MM.1S (cell line): ENCODE results near the gene PPP2R1B.

Experiments
- DNase-seq: peaks from one replicate; pipeline ENCODE4 v3.0.0-alpha.2; 2015
- H2AFZ ChIP-seq: fragments of 300-600 bp; sonication (generic); 2 replicates; pipeline ENCODE4 v1.6.0; 2016; ENCODE audit warnings: antibody characterized with exemption, low read length
- H3F3A ChIP-seq: fragments of 300-600 bp; sonication (generic); 2 replicates; pipeline ENCODE4 v1.6.1; 2016; ENCODE audit warnings: mild to moderate bottlenecking, antibody characterized with exemption, low read length, moderate library complexity, mixed read lengths; ENCODE audit not compliant: insufficient read depth
- H3K27ac ChIP-seq: fragments of 300-600 bp; sonication (generic); 2 replicates; pipeline ENCODE4 v1.5.1; 2016; ENCODE audit warnings: mild to moderate bottlenecking, low read length
- H3K27me3 ChIP-seq: fragments of 300-600 bp; sonication (generic); replicated peaks from 2 replicates; pipeline ENCODE4 v1.6.0; 2016; ENCODE audit warnings: low read length; ENCODE audit not compliant: insufficient read depth
- H3K36me3 ChIP-seq: fragments of 300-600 bp; sonication (generic); replicated peaks from 2 replicates; pipeline ENCODE4 v1.6.1; 2016; ENCODE audit warnings: mild to moderate bottlenecking, low read length, mixed read lengths; ENCODE audit not compliant: insufficient read depth
- H3K4me1 ChIP-seq: fragments of 300-600 bp; sonication (generic); 2 replicates; pipeline ENCODE4 v1.6.1; 2016; ENCODE audit warnings: low read length, mixed read lengths
- H3K4me2 ChIP-seq: fragments of 300-600 bp; sonication (generic); 2 replicates; pipeline ENCODE4 v1.6.0; 2016; ENCODE audit warnings: low read depth, low read length
- H3K4me3 ChIP-seq: fragments of 300-600 bp; sonication (generic); 2 replicates; pipeline ENCODE4 v1.5.1; 2016; ENCODE audit warnings: low read length, mixed read lengths
- H3K79me2 ChIP-seq: fragments of 300-600 bp; sonication (generic); 2 replicates; pipeline ENCODE4 v1.6.1; 2016; ENCODE audit warnings: mixed run types, low read length, mixed read lengths
- H3K9ac ChIP-seq: fragments of 300-600 bp; sonication (generic); 2 replicates; pipeline ENCODE4 v1.6.1; 2016; ENCODE audit warnings: low read length, mixed read lengths
- H3K9me2 ChIP-seq: fragments of 300-600 bp; sonication (generic); replicated peaks from 2 replicates; pipeline ENCODE4 v1.6.1; 2016; ENCODE audit warnings: mild to moderate bottlenecking, low read length, mixed read lengths; ENCODE audit not compliant: insufficient read depth
- H3K9me3 ChIP-seq: fragments of 300-600 bp; sonication (generic); replicated peaks from 2 replicates; pipeline ENCODE4 v1.6.1; 2016; ENCODE audit warnings: mild to moderate bottlenecking, low read length, mixed read lengths; ENCODE audit not compliant: insufficient read depth
- H4K20me1 ChIP-seq: fragments of 300-600 bp; sonication (generic); 2 replicates; pipeline ENCODE4 v1.6.1; 2016; ENCODE audit warnings: mild to moderate bottlenecking, low read length, moderate library complexity, mixed read lengths; ENCODE audit not compliant: insufficient read depth
- CTCF ChIP-seq: fragments of 300-600 bp; sonication (generic); IDR thresholded peaks from 2 replicates; pipeline ENCODE4 v1.5.1; 2016; ENCODE audit warnings: antibody characterized with exemption, low read length, mixed read lengths
- EZH2 ChIP-seq: fragments of 300-600 bp; sonication (generic); optimal IDR thresholded peaks from 2 replicates; pipeline ENCODE3; 2017; ENCODE audit warnings: low read depth, mild to moderate bottlenecking, antibody characterized with exemption, low read length, mixed read lengths
- EZH2phosphoT487 ChIP-seq: fragments of 300-600 bp; sonication (generic); IDR thresholded peaks from 2 replicates; pipeline ENCODE4 v1.6.1; 2018; ENCODE audit warnings: antibody characterized with exemption, low read length

The PPP2R1B gene

GRCh38 chr11:111808063-111808588 lies 41.9 kb upstream of the PPP2R1B start:
- Histone ChIP-seq H3K4me2 (no peak overlapping the region), H2AFZ (no peak overlapping the region), H4K20me1 (no peaks in the 10 kb centered on the region), H3K9me2 (no peaks in the 10 kb centered on the region), H3K4me3 (no peak overlapping the region), H3K9ac (no peak overlapping the region), H3K79me2 (no peaks in the 10 kb centered on the region), H3K27ac (no peak overlapping the region), H3F3A (no peaks in the 10 kb centered on the region), H3K27me3 (no peaks in the 10 kb centered on the region), H3K9me3 (no peaks in the 10 kb centered on the region), H3K36me3 (no peaks in the 10 kb centered on the region), H3K4me1 (no peaks in the 10 kb centered on the region)
- TF ChIP-seq EZH2 (no peak), EZH2phosphoT487 (no peak), CTCF (no peak)
- no peak for DNase-seq

- no peak for TF ChIP-seq EZH2
- H3F3A ChIP-seq: no peaks in the 10 kb centered on the region
- H3K9ac ChIP-seq: no peak overlapping the region
- H3K4me1 ChIP-seq: no peaks in the 10 kb centered on the region
- H4K20me1 ChIP-seq: no peaks in the 10 kb centered on the region
- no peaks in the 10 kb centered on the region for H3K9me3 ChIP-seq
- H3K79me2 ChIP-seq: no peaks in the 10 kb centered on the region
- no peaks in the 10 kb centered on the region for H3K36me3 ChIP-seq
- H3K27ac ChIP-seq: no peak overlapping the region
- H2AFZ ChIP-seq: no peak overlapping the region
- H3K4me2 ChIP-seq: no peak overlapping the region
- H3K27me3 ChIP-seq: no peaks in the 10 kb centered on the region
- H3K9me2 ChIP-seq: no peaks in the 10 kb centered on the region
- DNase-seq: no peak
- H3K4me3 ChIP-seq: no peak overlapping the region
These were observed 40.9 kb upstream of the PPP2R1B start for GRCh38 chr11:111807076-111807475.

GRCh38 chr11:111801135-111801534 lies 34.9 kb upstream of the PPP2R1B start:
- Histone ChIP-seq H2AFZ (no peak overlapping the region), H3K9ac (no peak overlapping the region), H3K9me3 (no peaks in the 10 kb centered on the region), H3K27me3 (no peaks in the 10 kb centered on the region), H3K9me2 (no peaks in the 10 kb centered on the region), H3K4me2 (no peak overlapping the region), H3K27ac (no peak overlapping the region), H3K4me1 (peaks cover 3% of the 10 kb centered on the region; the same call in 1 of the 2 replicates), H3F3A (no peaks in the 10 kb centered on the region), H3K36me3 (no peaks in the 10 kb centered on the region), H3K4me3 (no peak overlapping the region), H3K79me2 (no peaks in the 10 kb centered on the region), H4K20me1 (no peaks in the 10 kb centered on the region)
- TF ChIP-seq EZH2 (no peak), EZH2phosphoT487 (no peak), CTCF (no peak)
- no peak for DNase-seq

DNA sequence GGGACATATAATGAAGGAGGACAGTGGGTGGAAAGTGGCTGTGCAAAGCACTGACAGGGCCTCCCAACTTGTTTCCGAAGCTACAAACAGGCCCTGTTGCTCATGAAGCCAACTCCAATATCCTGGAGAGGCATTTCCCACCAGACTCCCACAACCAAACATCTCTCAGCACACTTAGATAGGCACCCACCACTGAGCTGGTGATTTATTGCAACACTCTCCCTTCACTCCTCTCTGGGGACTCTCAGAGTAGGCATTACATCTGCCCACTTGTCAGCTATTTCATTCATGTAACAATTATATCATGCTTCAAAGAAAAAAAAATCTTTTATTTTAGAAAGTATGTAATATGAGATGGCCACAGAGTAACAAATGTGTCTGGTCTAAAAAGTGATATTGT lies 32.1 kb upstream of the PPP2R1B start:
- Histone ChIP-seq H3K4me2 (no peak overlapping the region), H3K27ac (no peak overlapping the region), H3K9me2 (no peaks in the 10 kb centered on the region), H3K9ac (no peak overlapping the region), H3K79me2 (no peaks in the 10 kb centered on the region), H4K20me1 (no peaks in the 10 kb centered on the region), H3K9me3 (no peaks in the 10 kb centered on the region), H2AFZ (no peak overlapping the region), H3K27me3 (no peaks in the 10 kb centered on the region), H3K36me3 (no peaks in the 10 kb centered on the region), H3K4me1 (peaks cover 3% of the 10 kb centered on the region; the same call in 1 of the 2 replicates), H3F3A (no peaks in the 10 kb centered on the region), H3K4me3 (no peak overlapping the region)
- TF ChIP-seq EZH2phosphoT487: no peak
- no peak for TF ChIP-seq EZH2
- TF ChIP-seq CTCF: no peak
- no peak for DNase-seq
